Activated CD4-positive, CD25-positive, alpha-beta regulatory T cell (primary cell): ENCODE measurements around the gene SEPTIN5.

Source experiments
- DNase-seq, 4 experiments: peaks; one replicate each; lab custom pipeline; 2025; lab: John Stamatoyannopoulos, UW

SEPTIN5 gene

GRCh38 chr22:19733755-19734154, 19.5 kb downstream of the SEPTIN5 start:
- no peak for DNase-seq

DNA sequence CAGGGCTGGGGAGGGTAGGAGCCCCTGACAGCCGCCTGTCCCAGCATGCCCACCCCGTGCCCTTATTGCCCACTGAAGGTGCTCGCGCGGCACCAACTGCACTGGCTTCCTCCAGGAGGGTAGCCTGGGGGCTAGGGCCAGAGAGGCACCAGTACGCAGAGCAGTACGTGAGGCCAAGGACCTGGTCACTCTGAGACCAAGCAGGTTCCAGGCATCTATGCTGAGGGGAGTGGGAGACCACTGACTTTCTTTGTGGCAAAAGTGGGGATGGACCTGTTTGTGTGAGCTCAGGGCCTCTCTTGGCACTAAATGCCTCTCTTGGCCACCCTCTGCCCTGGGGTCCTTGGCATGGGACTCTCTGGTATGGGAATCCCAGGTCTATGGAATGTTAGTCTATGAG, 19.9 kb downstream of the SEPTIN5 start:
- DNase-seq, result no peak

GRCh38 chr22:19734837-19735382, 20.6 kb downstream of the SEPTIN5 start:
- no peak for DNase-seq

DNA sequence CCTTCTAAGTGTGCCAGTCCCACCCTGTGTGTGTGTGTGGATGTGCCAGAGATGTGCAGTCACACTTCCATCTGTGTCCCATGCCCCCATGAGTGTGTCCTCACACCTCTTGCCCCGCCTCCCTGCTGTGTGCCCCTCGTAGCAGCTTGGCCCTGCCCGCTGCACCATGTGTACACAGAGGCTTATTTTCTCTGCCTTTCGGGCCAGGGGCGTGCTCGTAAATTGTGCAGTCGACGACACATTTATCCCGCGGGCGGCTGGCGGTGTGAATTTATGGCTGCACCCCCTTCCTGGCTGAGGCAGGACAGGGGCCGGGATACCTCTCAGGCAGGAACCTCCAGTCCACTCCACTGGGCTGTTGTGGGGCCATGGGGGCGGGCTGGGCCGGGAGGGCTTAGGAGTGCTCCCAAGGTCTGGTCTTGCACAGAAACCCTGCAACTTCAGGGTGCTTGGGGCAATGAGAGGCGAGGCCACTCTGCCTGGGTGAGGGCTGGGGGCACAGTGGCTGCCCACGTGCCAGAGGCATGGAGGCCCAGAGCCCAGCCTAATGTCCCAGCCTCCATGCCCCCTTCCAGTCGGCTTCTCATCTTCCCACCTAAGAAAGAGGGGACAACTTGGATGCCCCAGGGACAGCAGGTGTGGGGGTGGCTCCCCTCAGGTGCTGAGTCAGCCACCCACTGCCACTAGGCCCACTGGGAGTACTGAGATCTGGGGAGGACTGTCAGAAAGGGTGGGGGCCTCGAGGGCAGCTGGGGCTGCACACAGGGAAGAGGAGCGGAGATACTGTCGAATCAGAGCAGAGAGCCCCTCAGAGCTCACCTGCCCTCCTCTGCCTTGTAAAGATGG, 21.6 kb downstream of the SEPTIN5 start:
- no peak for DNase-seq

DNA sequence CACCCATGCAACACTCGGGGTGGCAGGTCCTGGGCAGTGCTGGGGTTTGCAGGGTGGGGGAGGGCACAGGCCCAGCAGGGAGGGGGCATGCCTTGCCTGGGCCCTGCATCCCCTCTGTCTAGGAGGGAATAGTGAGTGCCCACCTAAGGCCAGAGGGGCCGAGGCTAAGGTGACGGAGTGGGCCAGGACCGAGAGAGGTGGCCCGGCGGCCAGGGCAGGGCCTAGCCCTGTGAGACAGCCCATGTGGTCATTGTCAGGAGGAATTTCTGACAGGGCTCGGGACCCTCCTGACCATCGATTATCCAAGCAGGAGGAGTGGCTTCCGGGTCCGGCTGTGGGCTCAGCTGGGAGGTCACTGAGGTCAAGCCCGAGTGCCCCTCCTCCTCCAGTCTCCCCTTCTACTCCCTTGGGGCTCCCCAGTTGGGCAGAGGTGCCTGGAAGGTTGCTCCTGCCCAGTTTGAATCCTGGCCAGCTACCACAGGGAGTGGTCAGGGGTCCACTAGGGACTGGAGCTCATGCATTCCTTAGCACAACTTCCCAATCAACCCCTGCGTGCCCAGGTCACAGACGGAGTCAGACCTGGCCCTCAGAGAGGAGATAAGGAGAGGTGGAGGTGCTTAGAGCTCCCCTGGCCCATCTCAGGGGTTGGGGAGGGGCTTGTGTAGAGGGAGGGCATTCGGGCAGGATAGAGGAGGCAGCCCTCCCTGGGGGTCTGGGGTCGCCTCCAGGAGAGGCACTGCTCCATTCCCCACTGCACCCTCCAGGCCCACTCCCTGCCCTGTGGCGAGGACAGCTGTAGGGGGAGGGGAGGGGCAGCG, 23.8 kb downstream of the SEPTIN5 start:
- DNase-seq, result no peak

GRCh38 chr22:19738664-19739447, 24.6 kb downstream of the SEPTIN5 start:
- no peak for DNase-seq

DNA sequence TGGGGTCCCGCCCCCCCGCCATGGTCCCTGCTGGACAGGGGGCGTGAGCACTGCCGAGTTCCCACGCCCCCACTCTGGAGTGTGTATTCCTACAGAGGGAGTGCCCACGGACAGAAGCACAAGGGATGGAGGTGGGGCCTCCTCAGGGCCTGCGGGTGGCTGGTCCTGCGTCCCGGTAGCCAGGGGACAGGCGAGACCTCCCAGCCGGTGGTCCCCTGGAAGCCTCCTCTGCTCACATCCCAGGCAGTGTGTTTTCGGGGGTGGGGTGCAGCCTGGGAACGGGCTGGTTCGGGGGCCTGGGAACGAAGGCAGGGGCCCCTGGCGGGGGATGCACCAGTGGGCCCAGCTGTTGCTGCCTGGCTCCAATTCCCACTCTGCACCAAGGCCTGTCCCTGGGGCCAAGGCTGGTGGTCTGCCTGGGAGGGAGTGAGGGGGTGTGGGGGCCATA, 25.2 kb downstream of the SEPTIN5 start:
- DNase-seq, result no peak

- DNase-seq, result no peak
Measured at GRCh38 chr22:19739911-19740449, 25.7 kb downstream of the SEPTIN5 start.

GRCh38 chr22:19740586-19740985, 26.3 kb downstream of the SEPTIN5 start:
- DNase-seq, result no peak

- DNase-seq, result no peak
Measured at GRCh38 chr22:19741053-19741452, 26.8 kb downstream of the SEPTIN5 start.

- DNase-seq, result no peak
Measured at GRCh38 chr22:19742160-19743066, 28.1 kb downstream of the SEPTIN5 start.

- DNase-seq, result no peak
Measured at GRCh38 chr22:19743081-19743480, 28.8 kb downstream of the SEPTIN5 start.

DNA sequence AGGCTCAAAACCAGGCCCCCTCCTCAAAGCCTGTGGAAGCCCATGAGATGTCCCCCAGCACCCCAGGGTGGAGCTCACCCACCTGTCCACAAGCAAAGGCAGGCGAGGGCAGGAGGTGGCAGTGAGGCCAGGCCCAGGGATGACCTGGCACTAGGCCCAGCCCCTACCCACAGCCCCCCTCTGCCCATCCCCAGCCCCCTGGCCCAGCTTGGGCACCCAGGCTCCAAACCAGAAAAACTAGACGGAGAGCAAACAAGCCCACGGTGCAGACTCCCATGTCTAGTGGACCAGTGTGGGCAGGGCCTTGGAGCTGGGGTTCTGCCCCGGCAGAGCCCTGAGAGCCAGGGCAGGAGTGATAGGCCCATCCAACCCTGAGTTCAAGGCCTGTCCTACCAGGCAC, 29.3 kb downstream of the SEPTIN5 start:
- DNase-seq, result no peak

- DNase-seq, result no peak
Measured at GRCh38 chr22:19744350-19745006, 30.2 kb downstream of the SEPTIN5 start.

- no peak for DNase-seq
Measured at GRCh38 chr22:19745155-19746101, 31.1 kb downstream of the SEPTIN5 start.

DNA sequence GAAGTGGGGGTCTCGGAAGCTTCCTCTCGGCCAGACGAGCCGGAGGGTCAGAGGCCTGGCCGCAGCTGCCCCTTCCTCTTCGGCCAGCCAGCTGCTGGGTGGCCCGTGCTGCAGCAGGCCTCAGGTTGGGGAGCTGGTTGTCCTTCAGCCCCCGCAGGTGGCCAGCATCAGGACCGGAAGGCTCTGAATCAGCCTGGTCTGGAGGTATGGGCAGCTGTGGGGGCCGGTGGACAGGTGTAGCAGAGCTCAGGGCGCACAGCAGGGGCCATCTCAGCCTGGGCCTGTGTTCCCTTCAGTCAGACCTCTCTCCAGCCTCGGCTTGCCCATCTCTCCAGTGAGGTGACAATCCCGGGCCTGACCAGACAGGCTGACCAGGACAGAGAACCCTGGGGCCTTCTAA, 32.4 kb downstream of the SEPTIN5 start:
- DNase-seq, result no peak

DNA sequence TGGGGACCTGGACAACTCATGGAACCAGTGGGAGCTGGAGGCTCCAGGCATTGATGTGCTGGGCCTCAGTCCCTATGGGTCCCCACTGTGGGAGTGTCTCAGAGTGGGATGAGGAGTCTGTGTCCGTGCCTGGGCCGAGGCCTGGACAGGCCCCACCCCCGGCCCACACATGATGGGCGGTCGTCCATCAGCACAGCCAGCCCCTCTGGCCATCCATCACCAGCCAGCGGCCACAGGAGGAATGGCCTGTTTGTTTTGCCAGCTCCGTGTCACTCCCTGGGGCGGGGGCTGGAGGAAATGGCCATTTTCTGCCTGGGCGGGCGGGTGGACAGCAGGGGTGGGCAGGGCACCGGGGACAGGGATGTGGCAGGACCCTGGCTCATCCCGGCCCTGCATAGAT, 33.2 kb downstream of the SEPTIN5 start:
- no peak for DNase-seq

GRCh38 chr22:19748139-19748538, 33.8 kb downstream of the SEPTIN5 start:
- DNase-seq, result no peak
